AG08396 (cell line): ENCODE results near the gene ABCA13.

Source experiments
- DNase-seq: peaks from one replicate; pipeline ENCODE4 v3.0.0; 2012; ENCODE audit warnings: low spot score, mixed read lengths

Gene ABCA13

GRCh38 chr7:48366096-48366495 is 194.8 kb downstream of the ABCA13 start:
- DNase-seq = no peak

- no peak for DNase-seq
Observed at GRCh38 chr7:48376263-48376662, 205.0 kb downstream of the ABCA13 start.

- DNase-seq = no peak
Observed at GRCh38 chr7:48380921-48381320, 209.7 kb downstream of the ABCA13 start.

- DNase-seq = no peak
Observed at GRCh38 chr7:48381571-48381970, 210.3 kb downstream of the ABCA13 start.

- no peak for DNase-seq
Observed at GRCh38 chr7:48384180-48384752, 213.0 kb downstream of the ABCA13 start.

- no peak for DNase-seq
Observed at GRCh38 chr7:48387932-48388331, 216.7 kb downstream of the ABCA13 start.

GRCh38 chr7:48388911-48389310 is 217.7 kb downstream of the ABCA13 start:
- no peak for DNase-seq

GRCh38 chr7:48389977-48390376 is 218.7 kb downstream of the ABCA13 start:
- DNase-seq = peak; percentile 33

GRCh38 chr7:48390388-48391327 is 219.4 kb downstream of the ABCA13 start:
- no peak for DNase-seq

GRCh38 chr7:48398191-48398590 is 226.9 kb downstream of the ABCA13 start:
- DNase-seq = no peak

GRCh38 chr7:48402721-48403120 is 231.5 kb downstream of the ABCA13 start:
- DNase-seq = no peak

GRCh38 chr7:48408731-48409130 is 237.5 kb downstream of the ABCA13 start:
- DNase-seq = no peak

GRCh38 chr7:48411619-48412018 is 240.4 kb downstream of the ABCA13 start:
- no peak for DNase-seq

GRCh38 chr7:48414011-48414732 is 242.9 kb downstream of the ABCA13 start:
- no peak for DNase-seq

GRCh38 chr7:48416327-48416908 is 245.2 kb downstream of the ABCA13 start:
- no peak for DNase-seq

- no peak for DNase-seq
Observed at GRCh38 chr7:48419401-48419800, 248.1 kb downstream of the ABCA13 start.

- no peak for DNase-seq
Observed at GRCh38 chr7:48420206-48420605, 248.9 kb downstream of the ABCA13 start.

- DNase-seq = peak; percentile 31
Observed at GRCh38 chr7:48421357-48421756, 250.1 kb downstream of the ABCA13 start.

- DNase-seq = no peak
Observed at GRCh38 chr7:48424731-48425130, 253.5 kb downstream of the ABCA13 start.

- no peak for DNase-seq
Observed at GRCh38 chr7:48426331-48426965, 255.2 kb downstream of the ABCA13 start.

- peak; percentile 47 for DNase-seq
Observed at GRCh38 chr7:48426966-48427555, 255.8 kb downstream of the ABCA13 start.

- no peak for DNase-seq
Observed at GRCh38 chr7:48427671-48428070, 256.4 kb downstream of the ABCA13 start.
